Rectal smooth muscle tissue (tissue), 1 donor: ENCODE results near the gene ASPG.

Experiments used
- H3K27ac ChIP-seq: one replicate; pipeline ENCODE4 v1.7.0; 2013; ENCODE audit warnings: low read depth, low read length, inconsistent platforms
- H3K27me3 ChIP-seq: one replicate; pipeline ENCODE4 v1.7.0; 2013; ENCODE audit warnings: low read length; ENCODE audit not compliant: control insufficient read depth, insufficient read depth
- H3K36me3 ChIP-seq: one replicate; pipeline ENCODE4 v1.7.0; 2013; ENCODE audit warnings: low read length; ENCODE audit not compliant: control insufficient read depth, insufficient read depth
- H3K4me1 ChIP-seq: one replicate; pipeline ENCODE4 v1.7.0; 2013; ENCODE audit warnings: low read length; ENCODE audit not compliant: control insufficient read depth, insufficient read depth
- H3K4me3 ChIP-seq: one replicate; pipeline ENCODE4 v1.7.0; 2013; ENCODE audit warnings: low read length
- H3K9ac ChIP-seq: one replicate; pipeline ENCODE4 v1.7.0; 2013; ENCODE audit warnings: low read length

The ASPG gene

GRCh38 chr14:104091061-104091926 lies 5.8 kb downstream of the ASPG start:
- Histone ChIP-seq H3K27me3 (peaks cover 10% of the 10 kb centered on the region), H3K9ac (no peak overlapping the region), H3K36me3 (no peaks in the 10 kb centered on the region), H3K4me3 (no peak overlapping the region), H3K4me1 (no peaks in the 10 kb centered on the region), H3K27ac (no peak overlapping the region)

- Histone ChIP-seq H3K4me1 (no peaks in the 10 kb centered on the region), H3K9ac (no peak overlapping the region), H3K27me3 (peaks cover 8% of the 10 kb centered on the region), H3K36me3 (no peaks in the 10 kb centered on the region), H3K27ac (no peak overlapping the region), H3K4me3 (no peak overlapping the region)
These were observed 6.6 kb downstream of the ASPG start for GRCh38 chr14:104091927-104092771.

GRCh38 chr14:104092931-104093365 lies 7.4 kb downstream of the ASPG start:
- no peak overlapping the region for H3K27ac ChIP-seq
- H3K4me1 ChIP-seq: no peaks in the 10 kb centered on the region
- H3K4me3 ChIP-seq: no peak overlapping the region
- H3K36me3 ChIP-seq: no peaks in the 10 kb centered on the region
- H3K27me3 ChIP-seq: peaks cover 5% of the 10 kb centered on the region
- no peak overlapping the region for H3K9ac ChIP-seq

- peaks cover 5% of the 10 kb centered on the region for H3K27me3 ChIP-seq
- no peak overlapping the region for H3K9ac ChIP-seq
- no peaks in the 10 kb centered on the region for H3K36me3 ChIP-seq
- no peaks in the 10 kb centered on the region for H3K4me1 ChIP-seq
- H3K4me3 ChIP-seq: no peak overlapping the region
- no peak overlapping the region for H3K27ac ChIP-seq
These were observed 8.0 kb downstream of the ASPG start for GRCh38 chr14:104093366-104094055.

GRCh38 chr14:104094056-104094708 lies 8.7 kb downstream of the ASPG start:
- Histone ChIP-seq H3K27ac (no peak overlapping the region), H3K4me3 (no peak overlapping the region), H3K27me3 (peaks cover 5% of the 10 kb centered on the region), H3K4me1 (no peaks in the 10 kb centered on the region), H3K36me3 (no peaks in the 10 kb centered on the region), H3K9ac (peak overlapping the region; percentile 10)

GRCh38 chr14:104094709-104095425 lies 9.4 kb downstream of the ASPG start:
- H3K27me3 ChIP-seq: peaks cover 5% of the 10 kb centered on the region
- H3K4me1 ChIP-seq: no peaks in the 10 kb centered on the region
- no peak overlapping the region for H3K4me3 ChIP-seq
- H3K9ac ChIP-seq: no peak overlapping the region
- H3K36me3 ChIP-seq: no peaks in the 10 kb centered on the region
- H3K27ac ChIP-seq: no peak overlapping the region

GRCh38 chr14:104095426-104096310 lies 10.2 kb downstream of the ASPG start:
- Histone ChIP-seq H3K4me3 (no peak overlapping the region), H3K36me3 (no peaks in the 10 kb centered on the region), H3K4me1 (no peaks in the 10 kb centered on the region), H3K27ac (no peak overlapping the region), H3K9ac (no peak overlapping the region), H3K27me3 (peaks cover 5% of the 10 kb centered on the region)

- Histone ChIP-seq H3K4me1 (no peaks in the 10 kb centered on the region), H3K27ac (no peak overlapping the region), H3K27me3 (peaks cover 5% of the 10 kb centered on the region)
These were observed 10.8 kb downstream of the ASPG start for GRCh38 chr14:104096318-104096717.

GRCh38 chr14:104096751-104097700 lies 11.5 kb downstream of the ASPG start:
- no peaks in the 10 kb centered on the region for H3K36me3 ChIP-seq
- H3K27ac ChIP-seq: no peak overlapping the region
- peaks cover 5% of the 10 kb centered on the region for H3K27me3 ChIP-seq
- no peak overlapping the region for H3K4me3 ChIP-seq
- H3K4me1 ChIP-seq: no peaks in the 10 kb centered on the region
- no peak overlapping the region for H3K9ac ChIP-seq

More at GRCh38 chr14:104096318-104096717, 10.8 kb downstream of the ASPG start:
- no peak overlapping the region for H3K4me3 ChIP-seq
- no peaks in the 10 kb centered on the region for H3K36me3 ChIP-seq
- no peak overlapping the region for H3K9ac ChIP-seq
